HG02759 (cell line): ENCODE data around the gene MBIP.
A peak's percentile ranks its signal among the peaks of the same experiment; 100 is the strongest.

ENCODE experiments used
- ATAC-seq: cut with Tn5 transposase; IDR thresholded peaks from one replicate; pipeline ENCODE4 v1.9.1; 2021; ENCODE audit warnings: mild to moderate bottlenecking, moderate library complexity; ENCODE audit not compliant: unreplicated experiment

Gene MBIP

GRCh38 chr14:36315159-36315853 is 5.1 kb downstream of the MBIP start:
- peak; percentile 74 for ATAC-seq

GRCh38 chr14:36313898-36314297 is 6.5 kb downstream of the MBIP start:
- no peak for ATAC-seq

- no peak for ATAC-seq
These were observed 7.2 kb downstream of the MBIP start for GRCh38 chr14:36313206-36313605.

GRCh38 chr14:36306836-36307235 is 13.6 kb downstream of the MBIP start:
- ATAC-seq = no peak

- no peak for ATAC-seq
These were observed 15.5 kb downstream of the MBIP start for GRCh38 chr14:36304895-36305294.

GRCh38 chr14:36303960-36304359 is 16.5 kb downstream of the MBIP start:
- no peak for ATAC-seq

- ATAC-seq = no peak
These were observed 17.6 kb downstream of the MBIP start for GRCh38 chr14:36302823-36303222.

GRCh38 chr14:36301159-36301558 is 19.3 kb downstream of the MBIP start:
- ATAC-seq = no peak

GRCh38 chr14:36300337-36300736 is 20.1 kb downstream of the MBIP start:
- ATAC-seq = no peak

GRCh38 chr14:36295642-36296627 is 24.5 kb downstream of the MBIP start:
- no peak for ATAC-seq

GRCh38 chr14:36294543-36294942 is 25.9 kb downstream of the MBIP start:
- no peak for ATAC-seq

- no peak for ATAC-seq
These were observed 26.6 kb downstream of the MBIP start for GRCh38 chr14:36293824-36294223.

- ATAC-seq = no peak
These were observed 30.5 kb downstream of the MBIP start for GRCh38 chr14:36289954-36290353.

- ATAC-seq = no peak
These were observed 31.9 kb downstream of the MBIP start for GRCh38 chr14:36288496-36288895.

GRCh38 chr14:36284971-36285595 is 35.4 kb downstream of the MBIP start:
- no peak for ATAC-seq

- no peak for ATAC-seq
These were observed 39.1 kb downstream of the MBIP start for GRCh38 chr14:36281309-36281708.

GRCh38 chr14:36279306-36280190 is 40.9 kb downstream of the MBIP start:
- no peak for ATAC-seq

GRCh38 chr14:36275741-36276140 is 44.7 kb downstream of the MBIP start:
- no peak for ATAC-seq

GRCh38 chr14:36271939-36272907 is 48.2 kb downstream of the MBIP start:
- ATAC-seq = no peak
